Stimulated activated CD8-positive, alpha-beta memory T cell treated with anti-CD3 and anti-CD28 coated beads, Interleukin-12 subunit alpha, Interleukin-12 subunit beta, amount 100 ng/mL, for 1 hour (primary cell): ENCODE results near the gene KLC3.

ENCODE experiments used
- DNase-seq: peaks from one replicate; pipeline ENCODE4 v3.0.0-alpha.2; 2020; ENCODE audit warnings: low read depth

Gene KLC3

DNA sequence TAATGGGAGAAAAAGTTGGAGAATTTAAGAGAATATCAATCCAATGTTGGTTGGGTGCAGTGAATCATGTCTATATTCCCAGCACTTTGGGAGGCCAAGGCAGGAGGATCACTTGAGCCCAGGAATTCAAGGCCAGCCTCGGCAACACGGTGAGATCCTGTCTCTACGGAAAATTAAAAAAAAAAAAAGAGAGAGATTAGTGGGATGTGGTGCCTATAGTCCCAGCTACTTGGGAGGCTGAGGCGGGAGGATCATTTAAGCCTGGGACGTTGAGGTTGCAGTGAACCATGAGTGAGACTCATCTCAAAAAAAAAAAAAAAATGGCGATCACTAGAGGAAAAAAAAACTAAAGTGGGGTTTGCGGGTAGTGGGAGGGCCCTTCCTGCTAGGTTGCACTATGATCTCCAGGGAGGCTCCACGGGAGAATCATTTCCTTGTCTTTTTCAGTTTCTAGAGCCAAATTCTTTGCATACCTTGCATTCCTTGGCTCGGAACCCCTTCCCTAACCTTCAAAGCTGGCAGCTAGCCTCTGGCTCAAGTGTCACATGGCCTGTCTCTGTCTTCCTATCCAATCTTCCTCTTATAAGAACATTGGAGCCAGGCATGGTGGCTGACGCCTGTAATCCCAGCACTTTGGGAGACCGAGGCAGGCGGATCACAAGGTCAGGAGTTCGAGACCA lies 35.6 kb downstream of the KLC3 start:
- no peak for DNase-seq

DNA sequence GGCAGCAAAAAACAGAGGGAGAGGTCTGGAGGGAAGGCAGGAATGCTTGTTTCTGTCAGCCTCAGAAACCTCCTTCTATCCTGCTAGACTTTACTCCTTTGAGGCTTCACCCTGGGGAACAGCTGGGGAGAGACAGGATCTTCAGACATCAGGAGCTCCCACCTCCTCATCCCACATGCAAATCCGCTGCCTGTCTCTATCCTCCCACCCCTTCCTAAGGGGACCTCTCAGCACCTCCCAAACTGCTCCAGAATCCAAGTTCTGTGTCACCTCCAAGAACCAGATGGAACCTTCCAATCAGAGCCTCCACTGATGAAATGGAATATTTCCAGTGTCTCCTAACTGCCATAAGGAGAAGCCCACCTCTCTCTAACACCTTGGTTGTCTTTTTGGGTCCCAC lies 39.6 kb downstream of the KLC3 start:
- DNase-seq = no peak

DNA sequence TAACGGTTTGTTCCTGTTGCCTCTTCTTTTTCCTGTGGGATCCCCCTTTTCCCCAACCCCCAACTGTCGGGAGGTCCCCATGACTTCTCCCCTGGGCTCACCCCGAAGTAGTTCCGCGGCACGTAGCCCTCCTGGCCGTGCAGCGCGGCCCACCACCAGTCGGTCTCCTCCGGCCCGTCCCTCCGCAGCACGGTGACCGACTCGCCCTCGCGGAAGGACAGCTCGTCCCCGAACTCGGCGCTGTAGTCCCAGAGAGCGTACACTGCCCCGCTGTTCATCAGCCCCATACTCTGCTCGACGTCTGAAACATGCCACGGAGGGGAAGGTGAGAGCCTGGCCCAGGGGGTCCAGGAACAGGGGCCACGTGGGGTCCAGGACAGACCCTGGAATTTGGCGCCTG lies 41.9 kb downstream of the KLC3 start:
- no peak for DNase-seq

DNA sequence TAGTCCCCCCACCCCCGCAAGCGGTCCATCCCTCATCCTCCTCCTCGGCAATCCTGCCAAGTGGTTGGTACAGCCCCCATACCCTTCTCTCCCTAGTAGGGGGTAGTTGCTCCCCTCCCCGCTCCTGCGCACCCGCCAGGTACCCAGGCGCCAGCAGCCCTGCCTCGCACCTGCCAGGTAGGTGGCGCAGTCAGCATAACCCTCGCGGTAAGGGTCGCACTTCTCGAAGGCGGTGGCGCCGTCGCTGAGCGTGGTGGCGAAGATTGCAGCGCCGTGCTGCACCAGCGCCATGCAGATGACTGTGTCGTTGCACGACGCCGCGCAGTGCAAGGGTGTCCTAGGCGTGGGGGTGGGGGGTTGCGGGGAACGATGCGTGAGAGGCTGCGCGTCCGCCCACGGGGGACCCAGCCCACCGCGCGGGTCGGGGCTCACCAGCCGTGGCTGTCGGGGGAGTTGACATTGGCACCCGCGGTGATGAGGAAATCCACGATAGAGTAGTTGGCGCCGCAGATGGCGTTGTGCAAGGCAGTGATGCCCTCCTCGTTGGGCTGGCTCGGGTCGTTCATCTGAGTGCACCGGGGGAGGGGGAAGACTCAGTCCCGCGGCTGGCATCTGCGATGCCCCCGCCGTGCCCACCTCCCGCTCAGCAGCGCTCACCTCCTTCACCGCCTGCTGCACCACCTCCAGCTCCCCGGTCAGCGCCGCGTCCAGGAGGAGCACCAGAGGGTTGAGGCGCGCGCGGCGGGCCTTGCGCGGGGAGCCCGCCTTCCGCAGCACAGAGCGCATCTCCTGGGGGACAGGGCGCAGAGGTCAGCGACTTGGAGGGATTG lies 45.1 kb downstream of the KLC3 start:
- DNase-seq = no peak

DNA sequence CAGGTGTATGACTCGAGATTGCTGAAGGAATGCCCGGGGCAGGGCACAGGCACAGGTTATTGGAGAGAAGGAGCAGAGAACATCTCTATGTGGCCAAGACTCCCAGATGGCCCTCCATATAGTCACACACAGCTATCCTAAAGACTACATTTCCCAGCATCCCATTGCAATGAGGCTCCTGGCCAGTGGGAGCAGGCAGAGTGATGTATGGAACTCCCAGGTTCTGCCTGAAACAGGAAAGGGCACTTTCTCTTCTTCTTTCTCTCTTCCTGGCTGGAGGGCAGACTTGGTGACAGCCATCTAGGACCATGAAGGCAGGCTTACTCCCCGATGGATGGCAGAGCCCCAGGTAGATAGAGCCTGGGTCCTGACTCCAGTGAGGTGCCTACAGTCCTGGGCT lies 50.8 kb downstream of the KLC3 start:
- no peak for DNase-seq

DNA sequence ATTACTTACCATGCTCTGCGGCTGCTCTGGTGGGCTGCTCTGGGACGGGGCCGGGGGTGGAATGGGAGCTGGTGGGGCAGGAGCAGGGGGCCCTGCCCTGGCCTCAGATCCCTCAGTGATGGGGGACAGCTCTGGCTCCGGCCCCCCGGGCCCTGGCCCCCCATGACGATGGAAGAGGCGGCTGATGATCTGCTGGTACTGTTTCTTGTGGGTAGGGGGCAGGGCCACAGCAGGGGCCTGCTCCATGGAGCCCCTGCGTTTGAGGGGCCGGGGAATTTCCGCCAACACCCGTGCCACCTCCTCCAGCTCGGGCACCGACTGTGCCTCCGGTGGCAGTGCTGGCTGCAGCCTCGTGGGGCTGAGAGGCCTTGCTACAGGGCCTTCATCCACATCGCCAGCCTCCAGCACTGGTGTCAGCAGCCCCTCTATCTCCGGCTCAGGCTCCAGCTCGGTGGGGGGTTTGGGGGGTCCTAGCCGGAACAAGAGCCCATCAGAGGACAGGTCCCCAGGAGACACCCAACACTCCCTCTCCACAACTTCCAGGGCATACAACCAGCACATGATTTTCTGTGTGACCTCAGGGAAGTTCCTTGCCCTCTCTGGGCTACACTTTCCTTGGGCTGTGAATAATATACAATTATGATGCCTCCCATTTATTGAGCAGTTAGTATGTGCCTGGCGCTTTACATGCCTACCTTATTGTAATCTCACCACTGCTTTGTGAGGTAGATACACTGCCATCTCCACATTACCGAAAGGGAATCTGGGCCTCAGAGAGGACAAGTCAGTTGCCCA lies 51.5 kb downstream of the KLC3 start:
- no peak for DNase-seq

DNA sequence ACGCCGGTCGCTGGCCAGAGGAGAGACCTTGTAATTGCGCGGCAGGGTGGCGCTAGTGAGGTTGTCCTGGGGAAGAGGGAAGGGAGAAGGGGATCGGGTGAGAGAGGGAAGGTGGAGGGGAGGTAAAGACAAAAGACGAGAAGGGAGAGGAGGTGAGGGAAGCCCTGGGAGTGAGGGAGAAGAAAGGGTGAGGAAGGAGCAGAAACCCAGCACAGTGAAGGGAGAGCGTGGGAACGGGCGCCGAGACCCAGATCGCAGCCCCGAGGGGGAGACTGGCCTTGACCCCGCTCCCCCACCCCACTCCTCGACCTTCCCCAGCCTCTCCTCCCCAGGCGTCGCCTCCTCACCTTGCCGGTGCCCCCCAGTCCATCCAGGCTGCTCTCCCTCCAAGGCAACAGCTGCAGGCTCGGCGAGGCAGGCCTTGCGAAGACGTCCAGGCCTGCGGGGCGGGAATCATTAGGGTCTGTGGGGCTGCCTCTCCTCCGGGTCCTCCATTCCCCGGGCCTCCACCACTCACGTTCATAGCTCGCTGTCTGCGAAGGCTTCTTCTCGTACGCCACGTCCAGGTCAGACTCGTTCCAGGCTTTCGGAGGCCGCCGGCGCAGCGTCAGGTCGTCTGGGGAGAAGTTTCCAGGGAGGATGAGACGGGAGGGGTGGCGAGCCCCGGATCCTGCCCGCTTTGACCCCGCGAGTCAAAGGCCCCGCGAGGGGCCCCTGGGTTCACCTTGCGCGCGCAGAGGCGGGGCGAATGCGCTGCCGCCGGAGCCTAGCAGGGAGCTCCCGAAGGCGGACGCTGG lies 55.5 kb downstream of the KLC3 start:
- DNase-seq = no peak

DNA sequence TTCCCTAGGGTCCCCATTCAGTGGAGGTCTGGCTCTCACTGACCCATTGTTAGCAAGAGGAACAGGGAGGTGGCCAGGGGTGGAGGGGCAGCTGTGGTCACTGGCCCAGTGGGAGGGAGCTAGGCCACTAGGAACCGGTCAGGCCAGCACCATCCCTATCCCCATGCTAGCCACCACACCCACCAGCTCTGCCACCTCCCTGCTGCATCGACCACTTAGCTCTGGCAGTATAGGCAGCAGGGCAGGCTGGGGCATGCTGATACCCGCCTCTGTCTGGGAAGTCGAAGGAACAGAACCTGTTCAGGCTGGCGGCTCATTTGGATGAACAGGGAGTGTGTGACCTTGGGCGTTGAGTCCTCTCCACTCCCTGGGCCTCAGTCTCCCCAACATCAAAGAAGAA lies 59.6 kb downstream of the KLC3 start:
- no peak for DNase-seq
